Measurements from ENCODE around the gene ARID4B.

DNA sequence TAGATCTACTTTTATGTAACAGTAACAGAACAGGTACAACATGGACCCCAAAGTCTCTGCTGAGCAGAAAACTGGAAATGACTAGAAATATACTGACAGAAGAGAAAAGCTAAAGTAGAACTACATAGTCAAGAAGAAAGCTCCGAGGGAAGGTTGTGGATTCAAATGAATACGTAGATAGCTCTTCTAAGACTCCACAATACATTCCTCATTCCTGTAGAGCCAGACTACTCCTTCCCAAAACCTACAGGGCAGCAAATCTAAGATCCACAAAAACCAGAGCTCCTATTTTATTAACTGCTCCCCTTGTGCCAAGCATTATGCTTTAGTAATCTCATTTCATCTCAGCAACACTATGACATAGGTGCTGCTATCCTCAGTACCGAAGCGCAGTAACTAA lies 35.2 kb downstream of the ARID4B start:
- TF ChIP-seq, protein P1, sequence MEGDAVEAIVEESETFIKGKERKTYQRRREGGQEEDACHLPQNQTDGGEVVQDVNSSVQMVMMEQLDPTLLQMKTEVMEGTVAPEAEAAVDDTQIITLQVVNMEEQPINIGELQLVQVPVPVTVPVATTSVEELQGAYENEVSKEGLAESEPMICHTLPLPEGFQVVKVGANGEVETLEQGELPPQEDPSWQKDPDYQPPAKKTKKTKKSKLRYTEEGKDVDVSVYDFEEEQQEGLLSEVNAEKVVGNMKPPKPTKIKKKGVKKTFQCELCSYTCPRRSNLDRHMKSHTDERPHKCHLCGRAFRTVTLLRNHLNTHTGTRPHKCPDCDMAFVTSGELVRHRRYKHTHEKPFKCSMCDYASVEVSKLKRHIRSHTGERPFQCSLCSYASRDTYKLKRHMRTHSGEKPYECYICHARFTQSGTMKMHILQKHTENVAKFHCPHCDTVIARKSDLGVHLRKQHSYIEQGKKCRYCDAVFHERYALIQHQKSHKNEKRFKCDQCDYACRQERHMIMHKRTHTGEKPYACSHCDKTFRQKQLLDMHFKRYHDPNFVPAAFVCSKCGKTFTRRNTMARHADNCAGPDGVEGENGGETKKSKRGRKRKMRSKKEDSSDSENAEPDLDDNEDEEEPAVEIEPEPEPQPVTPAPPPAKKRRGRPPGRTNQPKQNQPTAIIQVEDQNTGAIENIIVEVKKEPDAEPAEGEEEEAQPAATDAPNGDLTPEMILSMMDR (IDR thresholded peaks at IDR 0.05), result no peak
- TF ChIP-seq ZFX (IDR thresholded peaks at IDR 0.05; ENCODE audit: borderline replicate concordance), result no peak
